Measurements from ENCODE around the gene MRPL10.
A peak's percentile ranks its signal among the peaks of the same experiment; 100 is the strongest.

Gene MRPL10

DNA sequence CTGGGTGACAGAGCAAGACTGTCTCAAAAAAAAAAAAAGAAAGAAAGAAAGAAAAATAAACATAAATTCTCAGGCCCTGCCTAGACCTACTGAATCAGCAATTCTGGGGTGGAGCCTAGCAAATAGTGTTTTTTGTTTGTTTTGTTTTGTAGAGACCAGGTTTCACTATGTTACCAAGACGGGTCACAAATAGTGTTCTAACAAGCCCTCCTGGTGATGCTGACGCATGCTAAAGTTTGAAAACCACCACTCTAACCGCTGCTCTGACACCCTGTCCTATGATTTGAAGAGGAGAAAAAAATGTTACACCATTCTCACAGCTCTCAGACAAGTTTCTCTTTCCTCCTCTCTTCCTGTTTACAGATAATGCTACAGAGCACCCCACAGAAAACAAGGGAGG lies 1.5 kb downstream of the MRPL10 start:
- Histone ChIP-seq H3K4me3 (ENCODE audit: insufficient read length, low read depth) (no peak overlapping the region), H3K4me1 (ENCODE audit: insufficient read depth, insufficient read length) (no peaks in the 10 kb centered on the region), H3K27me3 (ENCODE audit: insufficient read depth, insufficient read length) (no peaks in the 10 kb centered on the region), H3K9me3 (ENCODE audit: insufficient read depth, low read length) (no peaks in the 10 kb centered on the region), H3K36me3 (ENCODE audit: insufficient read depth, insufficient read length, low read length) (peaks cover 45% of the 10 kb centered on the region), H3K9ac (ENCODE audit: insufficient read length, low read depth) (no peak overlapping the region)
- DNase-seq (ENCODE audit: low read depth, low spot score), result no peak
- TF ChIP-seq SUZ12 (IDR thresholded peaks at IDR 0.05; ENCODE audit: extremely low read depth, insufficient read depth, insufficient read length) (no peak), ZNF274 (IDR thresholded peaks at IDR 0.05; ENCODE audit: low read depth, low read length) (no peak), YY1 (IDR thresholded peaks at IDR 0.05; ENCODE audit: insufficient read depth, insufficient read length) (no peak)

DNA sequence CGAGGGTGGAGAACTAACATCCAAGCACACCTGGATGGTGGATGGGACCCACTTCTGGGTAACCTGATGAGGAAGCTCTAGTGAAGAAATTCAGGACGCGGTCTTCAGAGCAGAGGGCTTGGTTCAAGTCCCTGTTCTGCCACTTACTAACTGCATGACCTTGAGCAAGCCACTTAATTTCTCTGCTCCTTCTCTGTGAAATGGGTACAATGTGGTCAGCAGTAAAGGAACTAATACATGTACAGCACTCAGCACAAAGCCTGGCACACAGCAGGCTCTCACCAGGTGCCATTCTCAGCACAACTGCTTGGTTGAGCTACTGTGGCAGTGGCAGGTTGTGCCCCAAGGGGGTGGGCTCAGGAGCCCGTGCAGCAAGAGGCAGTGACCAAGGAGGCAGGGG lies 7.8 kb downstream of the MRPL10 start:
- no peaks in the 10 kb centered on the region for H3K27me3 ChIP-seq (ENCODE audit: insufficient read depth, insufficient read length)
- no peaks in the 10 kb centered on the region for H3K9me3 ChIP-seq (ENCODE audit: insufficient read depth, low read length)
- H3K4me1 ChIP-seq (ENCODE audit: insufficient read depth, insufficient read length), result peaks cover 4% of the 10 kb centered on the region
- DNase-seq (ENCODE audit: low read depth, low spot score), result no peak
- no peak overlapping the region for H3K4me3 ChIP-seq (ENCODE audit: insufficient read length, low read depth)
- no peak overlapping the region for H3K9ac ChIP-seq (ENCODE audit: insufficient read length, low read depth)
- no peak for TF ChIP-seq ZNF274 (IDR thresholded peaks at IDR 0.05; ENCODE audit: low read depth, low read length)
- no peak for TF ChIP-seq SUZ12 (IDR thresholded peaks at IDR 0.05; ENCODE audit: extremely low read depth, insufficient read depth, insufficient read length)
- no peak for TF ChIP-seq YY1 (IDR thresholded peaks at IDR 0.05; ENCODE audit: insufficient read depth, insufficient read length)
- H3K36me3 ChIP-seq (ENCODE audit: insufficient read depth, insufficient read length, low read length), result peaks cover 54% of the 10 kb centered on the region

DNA sequence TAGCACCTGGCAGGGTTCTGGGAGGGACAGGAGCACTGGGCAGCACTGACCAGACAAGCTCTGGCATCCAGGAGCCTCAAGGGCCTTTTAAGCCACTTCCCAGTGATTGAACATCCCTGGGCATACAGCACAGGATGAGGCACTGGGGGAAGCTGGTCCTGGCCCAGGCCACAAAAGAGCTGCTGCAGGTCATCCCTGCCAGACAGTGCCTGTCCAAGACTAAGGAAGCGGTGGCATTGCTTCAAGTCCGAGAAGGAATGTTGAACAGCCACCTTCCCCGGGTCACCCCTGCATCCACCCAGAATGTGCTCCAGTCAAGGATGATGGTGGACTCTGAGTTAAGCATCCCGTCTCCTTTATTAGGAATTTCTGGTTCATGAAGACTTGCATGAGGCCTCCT lies 8.6 kb downstream of the MRPL10 start:
- no peak overlapping the region for H3K4me3 ChIP-seq (ENCODE audit: insufficient read length, low read depth)
- no peaks in the 10 kb centered on the region for H3K9me3 ChIP-seq (ENCODE audit: insufficient read depth, low read length)
- H3K9ac ChIP-seq (ENCODE audit: insufficient read length, low read depth), result peak overlapping the region; percentile 27
- peaks cover 56% of the 10 kb centered on the region for H3K36me3 ChIP-seq (ENCODE audit: insufficient read depth, insufficient read length, low read length)
- H3K4me1 ChIP-seq (ENCODE audit: insufficient read depth, insufficient read length), result peaks cover 4% of the 10 kb centered on the region
- DNase-seq (ENCODE audit: low read depth, low spot score), result no peak
- no peak for TF ChIP-seq SUZ12 (IDR thresholded peaks at IDR 0.05; ENCODE audit: extremely low read depth, insufficient read depth, insufficient read length)
- no peak for TF ChIP-seq YY1 (IDR thresholded peaks at IDR 0.05; ENCODE audit: insufficient read depth, insufficient read length)
- no peak for TF ChIP-seq ZNF274 (IDR thresholded peaks at IDR 0.05; ENCODE audit: low read depth, low read length)
- no peaks in the 10 kb centered on the region for H3K27me3 ChIP-seq (ENCODE audit: insufficient read depth, insufficient read length)

DNA sequence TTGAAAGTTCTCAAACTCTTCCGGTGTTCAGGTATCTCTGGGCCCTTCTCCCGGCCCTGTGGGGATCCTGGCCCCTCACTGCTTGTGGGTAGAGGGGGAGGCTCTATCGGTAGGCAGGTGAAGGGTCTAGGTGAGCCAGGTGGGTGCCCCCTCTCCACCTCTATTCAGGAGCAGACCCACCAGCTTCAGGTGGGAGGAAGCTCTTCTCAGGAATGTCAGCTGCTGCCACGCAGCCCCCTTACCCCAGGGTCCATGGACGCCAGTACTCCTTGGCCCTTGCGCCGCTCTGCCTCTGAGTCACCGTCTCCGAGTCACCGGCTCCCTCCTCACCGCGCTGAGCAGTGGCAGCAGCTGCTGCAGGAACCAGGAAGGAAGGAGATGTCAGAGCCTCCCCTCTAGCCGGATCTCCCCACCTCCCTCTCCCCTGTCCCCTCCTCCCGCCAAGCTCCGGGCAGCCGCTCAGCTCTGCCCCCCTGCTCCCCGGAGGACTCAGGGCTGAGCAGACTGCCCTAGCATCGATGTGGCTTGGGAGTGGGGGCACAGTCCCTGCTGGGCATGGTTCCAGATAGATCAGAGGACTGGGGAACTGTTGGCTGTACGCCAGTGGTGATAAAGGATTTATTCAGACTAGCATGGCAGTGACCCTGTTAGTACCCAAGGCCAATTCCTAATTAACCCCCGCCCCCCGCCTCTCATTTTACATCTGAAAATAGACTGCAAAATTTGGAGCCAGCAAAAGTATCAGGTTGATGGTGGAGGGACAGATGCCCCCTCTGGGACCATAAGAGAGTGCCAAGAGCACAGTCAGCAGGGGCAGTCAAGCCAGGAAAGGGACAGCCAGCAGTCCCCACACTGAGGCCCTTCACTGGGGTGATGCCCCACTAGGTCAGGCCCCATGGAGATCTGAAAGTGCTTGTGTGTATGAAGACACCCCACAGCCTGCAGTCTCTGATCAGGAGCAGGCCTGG lies 9.6 kb downstream of the MRPL10 start, which contains the start of gene OSBPL7:
OSBPL7 (minus strand) TSS at position 371 of the 968 bp plus-strand sequence. CDS start 1,516 bp downstream, outside the sequence.
- Histone ChIP-seq H3K4me1 (ENCODE audit: insufficient read depth, insufficient read length) (peaks cover 4% of the 10 kb centered on the region), H3K27me3 (ENCODE audit: insufficient read depth, insufficient read length) (no peaks in the 10 kb centered on the region), H3K9me3 (ENCODE audit: insufficient read depth, low read length) (no peaks in the 10 kb centered on the region), H3K9ac (ENCODE audit: insufficient read length, low read depth) (peak within 1 kb of the TSS; percentile 74), H3K36me3 (ENCODE audit: insufficient read depth, insufficient read length, low read length) (peaks cover 57% of the 10 kb centered on the region), H3K4me3 (ENCODE audit: insufficient read length, low read depth) (peak within 1 kb of the TSS; percentile 59)
- DNase-seq (ENCODE audit: low read depth, low spot score), result peak; percentile 51
- TF ChIP-seq YY1 (IDR thresholded peaks at IDR 0.05; ENCODE audit: insufficient read depth, insufficient read length) (no peak), SUZ12 (IDR thresholded peaks at IDR 0.05; ENCODE audit: extremely low read depth, insufficient read depth, insufficient read length) (no peak), ZNF274 (IDR thresholded peaks at IDR 0.05; ENCODE audit: low read depth, low read length) (no peak)

DNA sequence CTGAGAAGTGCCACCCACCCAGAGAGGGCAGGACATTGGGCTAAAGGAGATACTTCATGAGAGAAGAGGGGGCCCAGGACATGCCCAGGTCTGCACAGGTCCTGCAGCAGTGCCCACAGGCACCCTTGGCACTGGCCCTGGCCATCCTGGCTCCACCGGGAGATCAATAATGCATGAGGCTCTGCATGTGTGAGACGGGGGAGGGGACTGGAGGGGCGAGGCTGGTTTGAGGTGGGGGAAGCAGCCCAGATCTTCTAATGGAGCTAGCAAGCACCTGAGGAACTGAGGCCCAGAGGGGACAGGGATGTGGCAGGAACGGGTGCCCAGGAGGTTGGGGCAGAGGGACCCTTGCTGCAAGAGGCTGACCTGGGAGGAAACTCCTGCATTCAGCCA lies 10.3 kb downstream of the MRPL10 start:
- Histone ChIP-seq H3K4me1 (ENCODE audit: insufficient read depth, insufficient read length) (peaks cover 4% of the 10 kb centered on the region), H3K4me3 (ENCODE audit: insufficient read length, low read depth) (peak overlapping the region; percentile 59), H3K9ac (ENCODE audit: insufficient read length, low read depth) (peak overlapping the region; percentile 74), H3K36me3 (ENCODE audit: insufficient read depth, insufficient read length, low read length) (peaks cover 57% of the 10 kb centered on the region), H3K27me3 (ENCODE audit: insufficient read depth, insufficient read length) (no peaks in the 10 kb centered on the region), H3K9me3 (ENCODE audit: insufficient read depth, low read length) (no peaks in the 10 kb centered on the region)
- DNase-seq (ENCODE audit: low read depth, low spot score), result no peak
- no peak for TF ChIP-seq YY1 (IDR thresholded peaks at IDR 0.05; ENCODE audit: insufficient read depth, insufficient read length)
- TF ChIP-seq SUZ12 (IDR thresholded peaks at IDR 0.05; ENCODE audit: extremely low read depth, insufficient read depth, insufficient read length), result no peak
- no peak for TF ChIP-seq ZNF274 (IDR thresholded peaks at IDR 0.05; ENCODE audit: low read depth, low read length)

DNA sequence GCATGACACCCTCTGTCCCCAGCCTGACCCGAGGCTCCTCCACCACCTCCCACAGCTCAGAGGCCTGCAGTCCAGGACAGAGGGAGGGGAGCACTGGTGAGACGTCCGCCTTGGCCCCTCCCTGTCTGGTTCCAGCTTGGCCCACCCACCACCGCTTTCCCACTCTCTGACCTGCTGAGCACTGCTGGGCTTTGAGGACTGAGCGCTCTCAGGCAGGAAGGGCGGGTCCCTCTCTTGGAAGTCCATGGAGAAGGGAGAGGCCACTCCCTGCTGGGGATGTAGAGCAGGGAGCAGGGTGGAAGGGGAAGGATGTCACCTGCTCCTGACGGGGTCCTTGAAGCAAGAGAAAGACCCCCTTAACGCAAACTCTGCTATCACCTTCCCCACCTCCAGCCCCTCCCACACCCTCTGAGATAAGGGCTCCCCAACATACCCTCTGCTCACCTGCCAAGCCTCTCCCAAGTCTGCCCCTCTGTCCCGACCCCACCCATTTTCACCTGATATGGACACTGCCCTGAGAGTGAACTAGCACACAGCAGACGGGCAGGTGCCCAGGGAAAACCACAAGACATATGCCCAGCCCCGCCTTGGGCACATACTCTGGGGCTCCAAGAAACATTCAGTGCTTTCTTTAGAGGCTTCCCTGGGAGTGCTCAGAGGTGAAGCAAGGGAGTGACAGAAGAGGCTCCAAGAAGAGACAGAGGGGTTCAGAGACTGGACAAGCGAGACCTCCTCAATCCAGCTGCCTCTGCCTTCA lies 11.1 kb downstream of the MRPL10 start:
- H3K4me3 ChIP-seq (ENCODE audit: insufficient read length, low read depth), result no peak overlapping the region
- peak overlapping the region; percentile 17 for H3K9ac ChIP-seq (ENCODE audit: insufficient read length, low read depth)
- peaks cover 4% of the 10 kb centered on the region for H3K4me1 ChIP-seq (ENCODE audit: insufficient read depth, insufficient read length)
- H3K27me3 ChIP-seq (ENCODE audit: insufficient read depth, insufficient read length), result no peaks in the 10 kb centered on the region
- DNase-seq (ENCODE audit: low read depth, low spot score), result no peak
- H3K36me3 ChIP-seq (ENCODE audit: insufficient read depth, insufficient read length, low read length), result peaks cover 60% of the 10 kb centered on the region
- no peaks in the 10 kb centered on the region for H3K9me3 ChIP-seq (ENCODE audit: insufficient read depth, low read length)
- no peak for TF ChIP-seq YY1 (IDR thresholded peaks at IDR 0.05; ENCODE audit: insufficient read depth, insufficient read length)
- TF ChIP-seq SUZ12 (IDR thresholded peaks at IDR 0.05; ENCODE audit: extremely low read depth, insufficient read depth, insufficient read length), result no peak
- no peak for TF ChIP-seq ZNF274 (IDR thresholded peaks at IDR 0.05; ENCODE audit: low read depth, low read length)

DNA sequence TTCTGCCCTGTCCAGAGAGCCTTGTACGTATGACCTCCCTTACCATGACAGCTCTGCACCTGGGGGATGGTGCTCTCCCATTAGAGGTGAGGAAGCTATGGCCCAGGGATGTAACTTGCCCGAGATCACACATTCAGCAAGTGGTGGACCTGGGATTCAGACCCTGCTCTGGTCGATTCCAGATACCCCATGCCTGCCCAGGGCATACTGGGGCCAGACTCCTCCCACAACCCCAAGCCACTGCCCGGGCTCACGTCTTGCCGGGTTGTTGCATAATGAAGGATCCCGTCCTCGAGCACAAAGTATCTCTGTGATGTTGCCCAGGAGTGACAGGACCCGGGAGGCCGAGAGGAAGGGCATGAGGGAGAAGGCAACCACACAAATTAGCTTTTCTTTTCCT lies 11.9 kb downstream of the MRPL10 start:
- peaks cover 65% of the 10 kb centered on the region for H3K36me3 ChIP-seq (ENCODE audit: insufficient read depth, insufficient read length, low read length)

More for the DNA sequence above, 11.9 kb downstream of the MRPL10 start:
- no peaks in the 10 kb centered on the region for H3K27me3 ChIP-seq (ENCODE audit: insufficient read depth, insufficient read length)
- peaks cover 4% of the 10 kb centered on the region for H3K4me1 ChIP-seq (ENCODE audit: insufficient read depth, insufficient read length)
- no peak overlapping the region for H3K4me3 ChIP-seq (ENCODE audit: insufficient read length, low read depth)
- no peak overlapping the region for H3K9ac ChIP-seq (ENCODE audit: insufficient read length, low read depth)
- TF ChIP-seq YY1 (IDR thresholded peaks at IDR 0.05; ENCODE audit: insufficient read depth, insufficient read length) (no peak), ZNF274 (IDR thresholded peaks at IDR 0.05; ENCODE audit: low read depth, low read length) (no peak), SUZ12 (IDR thresholded peaks at IDR 0.05; ENCODE audit: extremely low read depth, insufficient read depth, insufficient read length) (no peak)
- no peak for DNase-seq (ENCODE audit: low read depth, low spot score)
- no peaks in the 10 kb centered on the region for H3K9me3 ChIP-seq (ENCODE audit: insufficient read depth, low read length)
